WTC11 (cell line): ENCODE data around the gene CPNE8. TPM values are rescaled to one million over a fixed set of nuclear protein-coding genes. Genes with fewer than 3 reads are reported as not detected.

ENCODE experiments used
- ATAC-seq: fragments of 200-7000 bp; cut with Tn5 transposase; 2 replicates; pipeline ENCODE4 v1.10.0; 2021; ENCODE audit warnings: mild to moderate bottlenecking, moderate library complexity
- CTCF ChIA-PET: fragments of 300-600 bp; sonication (Branson Sonifier 250); formaldehyde crosslinking; loops from one replicate; lab custom pipeline; 2021; ENCODE audit warnings: antibody characterized with exemption; lab: Charles Lee
- POLR2A ChIA-PET: fragments of 350-600 bp; sonication (Branson Sonifier 250); formaldehyde crosslinking; loops from one replicate; lab custom pipeline; 2021; ENCODE audit warnings: antibody characterized with exemption; lab: Charles Lee
- DNase-seq: peaks from one replicate; pipeline ENCODE4 v3.0.0; 2021; ENCODE audit warnings: low spot score
- H3K27ac Mint-ChIP-seq: 2 replicates; pipeline ENCODE4 v1.8.0; 2021; ENCODE audit warnings: mixed read lengths
- H3K27me3 Mint-ChIP-seq: 2 replicates; pipeline ENCODE4 v1.8.0; 2021; ENCODE audit warnings: low read depth, mild to moderate bottlenecking, moderate library complexity, mixed read lengths
- H3K36me3 Mint-ChIP-seq: 2 replicates; pipeline ENCODE4 v1.8.0; 2021; ENCODE audit warnings: mixed read lengths
- H3K4me1 Mint-ChIP-seq: 2 replicates; pipeline ENCODE4 v1.8.0; 2022; ENCODE audit warnings: mixed read lengths
- H3K4me3 Mint-ChIP-seq: 2 replicates; pipeline ENCODE4 v1.8.0; 2021; ENCODE audit warnings: mild to moderate bottlenecking, moderate library complexity, mixed read lengths
- H3K9me3 Mint-ChIP-seq: 2 replicates; pipeline ENCODE4 v1.8.0; 2021; ENCODE audit warnings: mixed read lengths
- AFF4 ChIP-seq: sonication (generic); formaldehyde crosslinking; IDR thresholded peaks from 2 replicates; pipeline ENCODE4 v1.8.1; 2023; ENCODE audit warnings: mild to moderate bottlenecking, missing genetic modification reagents, borderline replicate concordance
- ARID4B ChIP-seq: sonication (generic); formaldehyde crosslinking; IDR thresholded peaks from 2 replicates; pipeline ENCODE4 v1.8.0; 2023; ENCODE audit warnings: missing genetic modification reagents, mild to moderate bottlenecking, borderline replicate concordance
- ATF1 ChIP-seq: sonication (generic); formaldehyde crosslinking; IDR thresholded peaks from 2 replicates; pipeline ENCODE4 v1.8.1; 2023; ENCODE audit warnings: mild to moderate bottlenecking, moderate library complexity, missing genetic modification reagents
- ATF3 ChIP-seq: sonication (generic); formaldehyde crosslinking; conservative IDR thresholded peaks from 2 replicates; pipeline ENCODE4 v1.8.1; 2022; ENCODE audit warnings: mild to moderate bottlenecking, missing genetic modification reagents
- CREM ChIP-seq: sonication (generic); formaldehyde crosslinking; IDR thresholded peaks from 2 replicates; pipeline ENCODE4 v1.8.1; 2022; ENCODE audit warnings: mild to moderate bottlenecking, missing genetic modification reagents, moderate library complexity
- ETV6 ChIP-seq: sonication (generic); formaldehyde crosslinking; IDR thresholded peaks from 2 replicates; pipeline ENCODE4 v1.8.1; 2022; ENCODE audit warnings: mild to moderate bottlenecking, missing genetic modification reagents
- MXD4 ChIP-seq: fragments of 250-450 bp; sonication (Bioruptor Pico); IDR thresholded peaks from 2 replicates; pipeline ENCODE4 v1.8.0; 2021; ENCODE audit warnings: mild to moderate bottlenecking, moderate library complexity, borderline replicate concordance
- MYBL2 ChIP-seq: sonication (generic); formaldehyde crosslinking; IDR thresholded peaks from 2 replicates; pipeline ENCODE4 v1.8.1; 2023; ENCODE audit warnings: mild to moderate bottlenecking, moderate library complexity, missing genetic modification reagents
- STAT6 ChIP-seq: sonication (generic); formaldehyde crosslinking; conservative IDR thresholded peaks from 2 replicates; pipeline ENCODE4 v1.8.1; 2023; ENCODE audit warnings: mild to moderate bottlenecking, low read depth, missing genetic modification reagents, moderate library complexity
- TEAD1 ChIP-seq: sonication (generic); formaldehyde crosslinking; IDR thresholded peaks from 2 replicates; pipeline ENCODE4 v1.8.0; 2022; ENCODE audit warnings: mild to moderate bottlenecking, missing genetic modification reagents
- ZBTB21 ChIP-seq: sonication (generic); formaldehyde crosslinking; IDR thresholded peaks from 2 replicates; pipeline ENCODE4 v1.8.1; 2023; ENCODE audit warnings: mild to moderate bottlenecking, missing genetic modification reagents, borderline replicate concordance
- ZBTB43 ChIP-seq: sonication (generic); formaldehyde crosslinking; IDR thresholded peaks from 2 replicates; pipeline ENCODE4 v1.8.1; 2023; ENCODE audit warnings: mild to moderate bottlenecking, missing genetic modification reagents
- ZMAT4 ChIP-seq: fragments of 250-450 bp; sonication (Bioruptor Pico); IDR thresholded peaks from 2 replicates; pipeline ENCODE4 v1.9.0; 2021; ENCODE audit warnings: mild to moderate bottlenecking
- ZNF121 ChIP-seq: sonication (generic); formaldehyde crosslinking; IDR thresholded peaks from 2 replicates; pipeline ENCODE4 v1.8.0; 2023; ENCODE audit warnings: missing genetic modification reagents
- ZNF138 ChIP-seq: sonication (generic); formaldehyde crosslinking; conservative IDR thresholded peaks from 2 replicates; pipeline ENCODE4 v1.8.1; 2022; ENCODE audit warnings: mild to moderate bottlenecking, moderate library complexity, missing genetic modification reagents
- total RNA-seq: library from RNA; stranded (reverse); gene quantifications from 3 replicates; pipeline ENCODE4 v1.2.3, GENCODE V29; 2021

CPNE8 gene
- total RNA-seq, 1 experiment from 2014 or later, result 8.3 TPM

GRCh38 chr12:38930990-38931389 is 25.6 kb upstream of the CPNE8 start:
- Mint-ChIP-seq H3K27ac (no peak overlapping the region), H3K4me1 (peaks cover 4% of the 10 kb centered on the region; the same call in 1 of the 2 replicates), H3K4me3 (no peak overlapping the region), H3K9me3 (no peaks in the 10 kb centered on the region; the same call in 1 of the 2 replicates)
- DNase-seq, result no peak
- POLR2A ChIA-PET, result interaction anchor here (1.1 kb wide), 1 partner anchor 30 kb away, joined by 5 read pairs; no protein-coding TSS in a partner anchor
- TF ChIP-seq AFF4 (no peak), ZNF121 (CRISPR knock-in tag) (no peak), MXD4 (CRISPR knock-in tag) (no peak), ZNF138 (CRISPR knock-in tag) (no peak), ARID4B (CRISPR knock-in tag) (no peak), ETV6 (CRISPR knock-in tag) (no peak), MYBL2 (CRISPR knock-in tag) (no peak), ZBTB43 (CRISPR knock-in tag) (no peak), ZMAT4 (no peak), ATF3 (CRISPR knock-in tag) (no peak), ZBTB21 (no peak), TEAD1 (CRISPR knock-in tag) (no peak), CREM (CRISPR knock-in tag) (no peak), ATF1 (CRISPR knock-in tag) (no peak)
- TF ChIP-seq, all 79 proteins: peak for 0
- no peak for ATAC-seq
- Mint-ChIP-seq H3K27me3 (no peaks in the 10 kb centered on the region), H3K36me3 (no peaks in the 10 kb centered on the region)
- CTCF ChIA-PET, result interaction anchor here (0.6 to 1.6 kb wide), 4 partner anchors 10 to 578 kb away, joined by 3 to 6 read pairs (median 3); no protein-coding TSS in a partner anchor

GRCh38 chr12:38926501-38926900 is 21.1 kb upstream of the CPNE8 start:
- no peaks in the 10 kb centered on the region for H3K27me3 Mint-ChIP-seq
- no peak overlapping the region for H3K4me3 Mint-ChIP-seq
- H3K9me3 Mint-ChIP-seq, result no peaks in the 10 kb centered on the region
- H3K4me1 Mint-ChIP-seq, result peaks cover 4% of the 10 kb centered on the region; the same call in 1 of the 2 replicates
- H3K27ac Mint-ChIP-seq, result no peak overlapping the region
- ChIA-PET POLR2A (no interaction called here), CTCF (no interaction called here)
- H3K36me3 Mint-ChIP-seq, result no peaks in the 10 kb centered on the region
- no peak for ATAC-seq
- DNase-seq, result no peak
- TF ChIP-seq STAT6 (CRISPR knock-in tag), result no peak
